Neural progenitor cell (in vitro differentiated cells): Measurements from ENCODE around the gene AURKAIP1. TPM values are rescaled to one million over a fixed set of nuclear protein-coding genes. Genes with fewer than 3 reads are reported as not detected.

Experiments
- DNase-seq: peaks from one replicate; pipeline ENCODE4 v3.0.0-alpha.2; 2016; ENCODE audit warnings: low spot score
- H2AFZ ChIP-seq: fragments of 200-600 bp; sonication (generic); replicated peaks from 2 replicates; pipeline ENCODE4 v1.6.1; 2016; ENCODE audit warnings: antibody characterized with exemption
- H3F3A ChIP-seq: fragments of 200-600 bp; sonication (generic); 2 replicates; pipeline ENCODE4 v1.6.1; 2016; ENCODE audit warnings: antibody characterized with exemption, low read depth
- H3K27ac ChIP-seq: fragments of 200-600 bp; sonication (generic); 2 replicates; pipeline ENCODE4 v1.5.1; 2016; ENCODE audit warnings: mild to moderate bottlenecking
- H3K27me3 ChIP-seq: fragments of 200-600 bp; sonication (generic); 2 replicates; pipeline ENCODE4 v1.6.1; 2016; ENCODE audit warnings: mild to moderate bottlenecking, moderate library complexity
- H3K36me3 ChIP-seq: fragments of 200-600 bp; sonication (generic); 2 replicates; pipeline ENCODE4 v1.5.1; 2016
- H3K4me1 ChIP-seq: fragments of 200-600 bp; sonication (generic); 2 replicates; pipeline ENCODE4 v1.6.1; 2016; ENCODE audit warnings: mixed run types
- H3K4me2 ChIP-seq: fragments of 200-600 bp; sonication (generic); 2 replicates; pipeline ENCODE4 v1.6.1; 2016
- H3K4me3 ChIP-seq: fragments of 200-600 bp; sonication (generic); 2 replicates; pipeline ENCODE4 v1.5.1; 2016
- H3K79me2 ChIP-seq: fragments of 200-600 bp; sonication (generic); 2 replicates; pipeline ENCODE4 v1.6.1; 2016; ENCODE audit warnings: low read depth
- H3K9ac ChIP-seq: fragments of 200-600 bp; sonication (generic); 2 replicates; pipeline ENCODE4 v1.6.1; 2016
- H3K9me3 ChIP-seq: fragments of 200-600 bp; sonication (generic); 2 replicates; pipeline ENCODE4 v1.5.1; 2016; ENCODE audit warnings: low read depth
- H4K20me1 ChIP-seq: fragments of 200-600 bp; sonication (generic); 2 replicates; pipeline ENCODE4 v1.6.1; 2016; ENCODE audit warnings: low read depth
- H3K27ac Mint-ChIP-seq: 3 replicates; pipeline ENCODE4 v1.8.0; 2021; ENCODE audit warnings: mixed read lengths
- H3K27me3 Mint-ChIP-seq: 2 replicates; pipeline ENCODE4 v1.8.0; 2022; ENCODE audit warnings: low read depth, mild to moderate bottlenecking, inconsistent platforms, moderate library complexity, mixed read lengths; ENCODE audit not compliant: insufficient read depth
- H3K36me3 Mint-ChIP-seq: 3 replicates; pipeline ENCODE4 v1.8.0; 2021; ENCODE audit warnings: mixed read lengths
- H3K4me1 Mint-ChIP-seq: 3 replicates; pipeline ENCODE4 v1.8.0; 2021; ENCODE audit warnings: mixed read lengths
- H3K4me3 Mint-ChIP-seq: 3 replicates; pipeline ENCODE4 v1.8.0; 2021; ENCODE audit warnings: mild to moderate bottlenecking, moderate library complexity, mixed read lengths
- H3K9me3 Mint-ChIP-seq: 3 replicates; pipeline ENCODE4 v1.8.0; 2020; ENCODE audit warnings: mixed read lengths
- CTCF ChIP-seq: fragments of 200-600 bp; sonication (generic); IDR thresholded peaks from 2 replicates; pipeline ENCODE4 v1.5.1; 2017; ENCODE audit warnings: antibody characterized with exemption, mild to moderate bottlenecking
- EZH2 ChIP-seq: fragments of 200-600 bp; sonication (generic); IDR thresholded peaks from 2 replicates; pipeline ENCODE4 v1.6.1; 2017; ENCODE audit warnings: antibody characterized with exemption, mild to moderate bottlenecking, moderate library complexity
- EZH2phosphoT487 ChIP-seq: fragments of 200-600 bp; sonication (generic); IDR thresholded peaks from 2 replicates; pipeline ENCODE4 v1.6.1; 2017; ENCODE audit warnings: antibody characterized with exemption
- microRNA-seq: library from miRNA; unstranded; fragments of <30 nt; microRNA quantifications from one replicate; pipeline ENCODE4, GENCODE V29; 2016
- total RNA-seq: library from RNA; depleted of rRNA; stranded (reverse); fragments of >200 nt; gene quantifications from 2 replicates; pipeline ENCODE4 v1.2.3, GENCODE V29; 2015; ENCODE audit warnings: low replicate concordance

Gene AURKAIP1
- total RNA-seq, 1 donor from 2014 or later = 26.4 TPM

- TF ChIP-seq EZH2phosphoT487 (no peak), EZH2 (no peak), CTCF (no peak)
- Mint-ChIP-seq H3K27me3 (peaks cover 10% of the 10 kb centered on the region), H3K4me3 (peak within 1 kb of the TSS; percentile 91), H3K9me3 (no peaks in the 10 kb centered on the region), H3K27ac (peak within 1 kb of the TSS; percentile 7), H3K36me3 (peaks cover 4% of the 10 kb centered on the region), H3K4me1 (peaks cover 11% of the 10 kb centered on the region)
- Histone ChIP-seq H3K36me3 (no peaks in the 10 kb centered on the region), H3K4me1 (peaks cover 4% of the 10 kb centered on the region), H4K20me1 (peaks cover 59% of the 10 kb centered on the region), H3F3A (peaks cover 4% of the 10 kb centered on the region), H3K4me3 (peak within 1 kb of the TSS; percentile 90), H2AFZ (peak within 1 kb of the TSS; percentile 83), H3K9ac (peak within 1 kb of the TSS; percentile 93), H3K27me3 (no peaks in the 10 kb centered on the region), H3K79me2 (peaks cover 56% of the 10 kb centered on the region), H3K4me2 (peak within 1 kb of the TSS; percentile 99), H3K27ac (no peak within 1 kb of the TSS), H3K9me3 (no peaks in the 10 kb centered on the region)
- DNase-seq = peak; percentile 97
Measured at GRCh38 chr1:1324524-1325287, 50.3 kb downstream of the AURKAIP1 start, which contains the start of the genes CPTP and INTS11. CPTP (plus strand) TSS chr1:1324802; CDS start chr1:1326911, 2,109 bp downstream. INTS11 (minus strand) TSS chr1:1324660; CDS start chr1:1324608, 52 bp downstream.

GRCh38 chr1:1324084-1324523 lies 50.9 kb downstream of the AURKAIP1 start:
- no peaks in the 10 kb centered on the region for H3K27me3 ChIP-seq
- Mint-ChIP-seq H3K4me3 (peak overlapping the region; percentile 88), H3K9me3 (no peaks in the 10 kb centered on the region), H3K4me1 (peaks cover 11% of the 10 kb centered on the region), H3K27ac (no peak overlapping the region), H3K27me3 (peaks cover 10% of the 10 kb centered on the region), H3K36me3 (peaks cover 6% of the 10 kb centered on the region)
- peak overlapping the region; percentile 90 for H3K4me3 ChIP-seq
- peaks cover 59% of the 10 kb centered on the region for H4K20me1 ChIP-seq
- no peaks in the 10 kb centered on the region for H3K9me3 ChIP-seq
- peak overlapping the region; percentile 99 for H3K4me2 ChIP-seq
- no peak for DNase-seq
- H3K4me1 ChIP-seq = peaks cover 4% of the 10 kb centered on the region
- H2AFZ ChIP-seq = peak overlapping the region; percentile 22
- no peak overlapping the region for H3K27ac ChIP-seq
- TF ChIP-seq EZH2phosphoT487 (no peak), EZH2 (no peak), CTCF (no peak)
- H3K79me2 ChIP-seq = peaks cover 61% of the 10 kb centered on the region
- no peaks in the 10 kb centered on the region for H3K36me3 ChIP-seq
- peak overlapping the region; percentile 90 for H3K9ac ChIP-seq
- H3F3A ChIP-seq = no peaks in the 10 kb centered on the region

Small RNA genes lying within 50 kb of the gene (microRNA-seq; reads per million reads assigned to microRNA genes)
- not detected for gene MIR6808

Other genes with a start within 250 kb of the AURKAIP1 start
- gene TTLL10, start 201.3 kb downstream of the AURKAIP1 start, total RNA-seq = 0.22 TPM in 1 of 2 replicates, not detected in the other
- gene TNFRSF18, start 168.6 kb downstream of the AURKAIP1 start, total RNA-seq = not detected in 2 replicates
- gene TNFRSF4, start 161.1 kb downstream of the AURKAIP1 start, total RNA-seq = 0.09 TPM in 1 of 2 replicates, not detected in the other
- 16.6 and 43.4 TPM in 2 replicates for gene SDF4, start 143.2 kb downstream of the AURKAIP1 start, total RNA-seq
- 15.8 and 32.4 TPM in 2 replicates for gene B3GALT6, start 143.0 kb downstream of the AURKAIP1 start, total RNA-seq
- gene C1QTNF12, start 128.5 kb downstream of the AURKAIP1 start, total RNA-seq = 0.28 and 2.1 TPM in 2 replicates
- gene UBE2J2, start 101.4 kb downstream of the AURKAIP1 start, total RNA-seq = 32.9 and 39.2 TPM in 2 replicates
- 0.41 and 4.7 TPM in 2 replicates for gene SCNN1D, start 94.8 kb downstream of the AURKAIP1 start, total RNA-seq
- 10.7 and 24.6 TPM in 2 replicates for gene ACAP3, start 67.3 kb downstream of the AURKAIP1 start, total RNA-seq
- gene PUSL1, start 66.6 kb downstream of the AURKAIP1 start, total RNA-seq = 3.7 and 22.5 TPM in 2 replicates
- 62.4 and 116 TPM in 2 replicates for gene INTS11, start 50.5 kb downstream of the AURKAIP1 start, total RNA-seq
- 1.0 and 13.5 TPM in 2 replicates for gene CPTP, start 50.4 kb downstream of the AURKAIP1 start, total RNA-seq
- 0.22 TPM in 1 of 2 replicates, not detected in the other for gene TAS1R3, start 43.9 kb downstream of the AURKAIP1 start, total RNA-seq
- gene DVL1, start 25.8 kb downstream of the AURKAIP1 start, total RNA-seq = 14.5 and 64.1 TPM in 2 replicates
- gene MXRA8, start 16.7 kb downstream of the AURKAIP1 start, total RNA-seq = 6.8 and 24.0 TPM in 2 replicates
- 143 and 198 TPM in 2 replicates for gene CCNL2, start 24.1 kb upstream of the AURKAIP1 start, total RNA-seq
- 89.0 and 96.1 TPM in 2 replicates for gene MRPL20, start 32.1 kb upstream of the AURKAIP1 start, total RNA-seq
- 0.15 and 1.7 TPM in 2 replicates for gene ANKRD65, start 46.1 kb upstream of the AURKAIP1 start, total RNA-seq
- gene VWA1, start 60.5 kb upstream of the AURKAIP1 start, total RNA-seq = 2.4 and 7.0 TPM in 2 replicates
- not detected in 2 replicates for gene ATAD3C, start 74.5 kb upstream of the AURKAIP1 start, total RNA-seq
- 9.3 and 21.1 TPM in 2 replicates for gene ATAD3B, start 96.6 kb upstream of the AURKAIP1 start, total RNA-seq
- gene ATAD3A, start 137.0 kb upstream of the AURKAIP1 start, total RNA-seq = 7.8 and 25.1 TPM in 2 replicates
- 8.0 and 13.3 TPM in 2 replicates for gene TMEM240, start 165.4 kb upstream of the AURKAIP1 start, total RNA-seq
- 82.5 and 94.1 TPM in 2 replicates for gene SSU72, start 199.7 kb upstream of the AURKAIP1 start, total RNA-seq
- 2.5 and 7.8 TPM in 2 replicates for gene FNDC10, start 224.9 kb upstream of the AURKAIP1 start, total RNA-seq
- gene MIB2, start 240.3 kb upstream of the AURKAIP1 start, total RNA-seq = 7.5 and 71.6 TPM in 2 replicates